SK-N-SH treated with all-trans-retinoic acid at 6 μM for 48 hours (cell line): ENCODE results near the gene GJA4.

Experiments used
- ARNTL ChIP-seq: fragments of 450-650 bp; formaldehyde crosslinking; IDR thresholded peaks from 2 replicates; pipeline ENCODE4 v1.5.0; 2020; ENCODE audit warnings: low read depth, mild to moderate bottlenecking, moderate library complexity, borderline replicate concordance
- OSR1 ChIP-seq: fragments of 250-450 bp; sonication (Bioruptor Pico); IDR thresholded peaks from 2 replicates; pipeline ENCODE4 v1.8.0; 2022; ENCODE audit warnings: moderate library complexity, mild to moderate bottlenecking, inconsistent platforms
- POU6F1 ChIP-seq: fragments of 250-450 bp; sonication (Bioruptor Pico); IDR thresholded peaks from 2 replicates; pipeline ENCODE4 v1.8.0; 2021; ENCODE audit warnings: low read depth, mild to moderate bottlenecking, moderate library complexity, borderline replicate concordance
- RARB ChIP-seq: fragments of 250-450 bp; sonication (Bioruptor Pico); IDR thresholded peaks from 2 replicates; pipeline ENCODE4 v1.8.0; 2021; ENCODE audit warnings: mild to moderate bottlenecking, moderate library complexity
- TF ChIP-seq, protein P1 (sequence below): fragments of 250-450 bp; sonication (Bioruptor Pico); IDR thresholded peaks from 2 replicates; pipeline ENCODE4 v1.8.0; 2020; ENCODE audit warnings: mild to moderate bottlenecking, moderate library complexity, borderline replicate concordance

GRCh38 chr1:34787461-34788420 is 5.1 kb upstream of the GJA4 start:
- no peak for TF ChIP-seq OSR1
- TF ChIP-seq ARNTL (CRISPR knock-in tag), result no peak
- TF ChIP-seq POU6F1, result no peak
- TF ChIP-seq, protein P1, sequence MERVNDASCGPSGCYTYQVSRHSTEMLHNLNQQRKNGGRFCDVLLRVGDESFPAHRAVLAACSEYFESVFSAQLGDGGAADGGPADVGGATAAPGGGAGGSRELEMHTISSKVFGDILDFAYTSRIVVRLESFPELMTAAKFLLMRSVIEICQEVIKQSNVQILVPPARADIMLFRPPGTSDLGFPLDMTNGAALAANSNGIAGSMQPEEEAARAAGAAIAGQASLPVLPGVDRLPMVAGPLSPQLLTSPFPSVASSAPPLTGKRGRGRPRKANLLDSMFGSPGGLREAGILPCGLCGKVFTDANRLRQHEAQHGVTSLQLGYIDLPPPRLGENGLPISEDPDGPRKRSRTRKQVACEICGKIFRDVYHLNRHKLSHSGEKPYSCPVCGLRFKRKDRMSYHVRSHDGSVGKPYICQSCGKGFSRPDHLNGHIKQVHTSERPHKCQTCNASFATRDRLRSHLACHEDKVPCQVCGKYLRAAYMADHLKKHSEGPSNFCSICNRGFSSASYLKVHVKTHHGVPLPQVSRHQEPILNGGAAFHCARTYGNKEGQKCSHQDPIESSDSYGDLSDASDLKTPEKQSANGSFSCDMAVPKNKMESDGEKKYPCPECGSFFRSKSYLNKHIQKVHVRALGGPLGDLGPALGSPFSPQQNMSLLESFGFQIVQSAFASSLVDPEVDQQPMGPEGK (CRISPR knock-in tag), result no peak
- no peak for TF ChIP-seq RARB (CRISPR knock-in tag)
